ENCODE data around the gene MYO1D.

Gene MYO1D

GRCh38 chr17:32609884-32610650 is 266.9 kb downstream of the MYO1D start:
- no peak overlapping the region for H3K4me3 ChIP-seq (ENCODE audit: low read depth, low read length)

GRCh38 chr17:32609085-32609484 is 267.8 kb downstream of the MYO1D start:
- in situ Hi-C loops (cut with HindIII; ENCODE audit: low pct_ligation_motif_present, low sequenced_read_pairs) = no loop called here
- Histone ChIP-seq H3K36me3 (replicated peaks) (no peaks in the 10 kb centered on the region), H3K27me3 (replicated peaks) (no peaks in the 10 kb centered on the region), H3K4me3 (ENCODE audit: low read depth, low read length) (no peak overlapping the region), H3K27ac (no peak overlapping the region)
- peak; percentile 37 for TF ChIP-seq CTCF (IDR thresholded peaks at IDR 0.05; ENCODE audit: low read depth, low read length, missing control alignments)
- no peak for DNase-seq

More at GRCh38 chr17:32609884-32610650, 266.9 kb downstream of the MYO1D start:
- no peak for DNase-seq
- TF ChIP-seq CTCF (IDR thresholded peaks at IDR 0.05; ENCODE audit: low read depth, low read length, missing control alignments) = no peak
- H3K27me3 ChIP-seq (replicated peaks) = no peaks in the 10 kb centered on the region
- in situ Hi-C loops (cut with HindIII; ENCODE audit: low pct_ligation_motif_present, low sequenced_read_pairs) = no loop called here
- no peaks in the 10 kb centered on the region for H3K36me3 ChIP-seq (replicated peaks)
- H3K27ac ChIP-seq = no peak overlapping the region

GRCh38 chr17:32608267-32608666 is 268.7 kb downstream of the MYO1D start:
- in situ Hi-C loops (cut with HindIII; ENCODE audit: low pct_ligation_motif_present, low sequenced_read_pairs) = no loop called here
- TF ChIP-seq CTCF (IDR thresholded peaks at IDR 0.05; ENCODE audit: low read depth, low read length, missing control alignments) = no peak
- Histone ChIP-seq H3K27ac (no peak overlapping the region), H3K4me3 (ENCODE audit: low read depth, low read length) (no peak overlapping the region), H3K27me3 (replicated peaks) (no peaks in the 10 kb centered on the region), H3K36me3 (replicated peaks) (no peaks in the 10 kb centered on the region)
- DNase-seq = no peak

GRCh38 chr17:32604966-32605365 is 272.0 kb downstream of the MYO1D start:
- H3K27me3 ChIP-seq (replicated peaks) = no peaks in the 10 kb centered on the region
- H3K4me3 ChIP-seq (ENCODE audit: low read depth, low read length) = no peak overlapping the region
- H3K27ac ChIP-seq = no peak overlapping the region
- no peaks in the 10 kb centered on the region for H3K36me3 ChIP-seq (replicated peaks)
- in situ Hi-C loops (cut with HindIII; ENCODE audit: low pct_ligation_motif_present, low sequenced_read_pairs) = no loop called here
- no peak for TF ChIP-seq CTCF (IDR thresholded peaks at IDR 0.05; ENCODE audit: low read depth, low read length, missing control alignments)
- no peak for DNase-seq

GRCh38 chr17:32602396-32602795 is 274.5 kb downstream of the MYO1D start:
- in situ Hi-C loops (cut with HindIII; ENCODE audit: low pct_ligation_motif_present, low sequenced_read_pairs) = no loop called here
- DNase-seq = no peak
- no peak for TF ChIP-seq CTCF (IDR thresholded peaks at IDR 0.05; ENCODE audit: low read depth, low read length, missing control alignments)
- Histone ChIP-seq H3K4me3 (ENCODE audit: low read depth, low read length) (no peak overlapping the region), H3K36me3 (replicated peaks) (no peaks in the 10 kb centered on the region), H3K27me3 (replicated peaks) (no peaks in the 10 kb centered on the region), H3K27ac (no peak overlapping the region)

- no peak overlapping the region for H3K27ac ChIP-seq
- no peak overlapping the region for H3K4me3 ChIP-seq (ENCODE audit: low read depth, low read length)
- DNase-seq = no peak
- in situ Hi-C loops (cut with HindIII; ENCODE audit: low pct_ligation_motif_present, low sequenced_read_pairs) = no loop called here
- no peaks in the 10 kb centered on the region for H3K27me3 ChIP-seq (replicated peaks)
- no peak for TF ChIP-seq CTCF (IDR thresholded peaks at IDR 0.05; ENCODE audit: low read depth, low read length, missing control alignments)
- H3K36me3 ChIP-seq (replicated peaks) = no peaks in the 10 kb centered on the region
These were observed 275.1 kb downstream of the MYO1D start for GRCh38 chr17:32601866-32602265.

All from brain microvascular endothelial cell (primary cell).